SJSA1 (cell line): ENCODE data around the gene PHLDA3. TPM values are rescaled to one million over a fixed set of nuclear protein-coding genes. Genes with fewer than 3 reads are reported as not detected.

Experiments used
- DNase-seq, 2 experiments: peaks; one replicate each; pipeline ENCODE4 v3.0.0-alpha.2; 2015 to 2020; ENCODE audit warnings: low spot score in 2 of 2, low read depth in 1 of 2
- H3K27ac ChIP-seq: fragments of 250-450 bp; sonication (Bioruptor Pico); 2 replicates; pipeline ENCODE4 v1.5.1; 2020; ENCODE audit warnings: mild to moderate bottlenecking, moderate library complexity
- H3K27me3 ChIP-seq: fragments of 250-450 bp; sonication (Bioruptor Pico); replicated peaks from 2 replicates; pipeline ENCODE4 v1.5.1; 2020; ENCODE audit warnings: mild to moderate bottlenecking, moderate library complexity
- H3K36me3 ChIP-seq: fragments of 250-450 bp; sonication (Bioruptor Pico); 2 replicates; pipeline ENCODE4 v1.5.1; 2020; ENCODE audit warnings: mild to moderate bottlenecking
- H3K4me1 ChIP-seq: fragments of 250-450 bp; sonication (Bioruptor Pico); replicated peaks from 2 replicates; pipeline ENCODE4 v1.6.1; 2021; ENCODE audit warnings: mild to moderate bottlenecking
- H3K4me3 ChIP-seq: fragments of 250-450 bp; sonication (Bioruptor Pico); 2 replicates; pipeline ENCODE4 v1.5.1; 2020; ENCODE audit warnings: mild to moderate bottlenecking
- H3K9me3 ChIP-seq: fragments of 250-450 bp; sonication (Bioruptor Pico); replicated peaks from 2 replicates; pipeline ENCODE4 v1.5.1; 2020; ENCODE audit warnings: mild to moderate bottlenecking
- total RNA-seq: library from RNA; depleted of rRNA; stranded (reverse); fragments of >200 nt; shearing (Covaris generic); gene quantifications from 2 replicates; pipeline ENCODE4 v1.2.3, GENCODE V29; 2014

Gene PHLDA3
- total RNA-seq, 1 experiment from 2014 or later: 75.0 TPM

DNA sequence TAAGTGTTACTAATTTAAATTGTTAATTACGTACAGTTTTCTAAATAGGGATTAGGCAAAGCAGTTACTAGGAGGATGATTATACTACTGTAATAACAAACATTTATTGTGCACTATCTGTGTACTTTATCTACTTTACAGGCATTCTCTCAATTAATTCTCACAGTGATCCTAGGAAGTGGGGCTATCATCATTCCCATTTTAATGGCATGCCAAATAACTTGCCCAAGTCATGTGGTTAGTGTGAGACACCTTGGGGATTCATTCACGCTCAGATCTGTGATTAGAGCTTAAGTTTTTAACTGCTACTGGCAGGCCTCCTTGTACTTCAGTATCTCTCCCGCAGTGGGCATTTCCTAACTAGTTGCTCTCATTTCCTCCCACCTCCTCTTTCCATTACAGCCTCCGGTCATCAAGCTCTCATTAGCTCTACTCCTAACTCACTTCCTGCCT, 11.5 kb downstream of the PHLDA3 start:
- no peak overlapping the region for H3K4me3 ChIP-seq
- H3K27ac ChIP-seq: peak overlapping the region; percentile 78
- H3K4me1 ChIP-seq: peaks cover 60% of the 10 kb centered on the region
- H3K27me3 ChIP-seq: no peaks in the 10 kb centered on the region
- no peak for DNase-seq
- H3K36me3 ChIP-seq: no peaks in the 10 kb centered on the region
- H3K9me3 ChIP-seq: no peaks in the 10 kb centered on the region

GRCh38 chr1:201456499-201457309, 12.3 kb downstream of the PHLDA3 start:
- no peaks in the 10 kb centered on the region for H3K27me3 ChIP-seq
- H3K27ac ChIP-seq: peak overlapping the region; percentile 78
- no peaks in the 10 kb centered on the region for H3K9me3 ChIP-seq
- no peaks in the 10 kb centered on the region for H3K36me3 ChIP-seq
- peak; percentile 88 to 89 for DNase-seq
- no peak overlapping the region for H3K4me3 ChIP-seq
- peaks cover 52% of the 10 kb centered on the region for H3K4me1 ChIP-seq

DNA sequence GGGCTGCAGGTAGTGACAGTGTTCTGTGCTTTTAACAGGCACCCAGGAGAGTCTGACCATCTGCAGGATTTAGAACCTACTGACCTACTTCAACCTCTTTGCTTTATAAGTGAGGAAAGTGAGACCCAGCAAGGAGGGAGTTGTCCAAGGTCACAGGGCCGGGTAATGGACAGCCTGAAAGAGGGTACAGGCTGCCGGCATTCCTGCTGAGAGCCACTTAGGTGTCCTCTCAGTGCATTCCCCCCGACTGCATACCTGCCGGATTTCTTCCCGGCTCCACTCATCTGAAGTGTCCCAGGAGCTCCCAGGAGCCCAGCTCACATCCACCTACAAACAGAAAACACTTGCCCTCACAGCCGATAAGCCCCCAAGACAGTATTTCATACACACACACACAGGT, 13.9 kb downstream of the PHLDA3 start:
- Histone ChIP-seq H3K27me3 (no peaks in the 10 kb centered on the region), H3K27ac (no peak overlapping the region), H3K36me3 (no peaks in the 10 kb centered on the region), H3K4me1 (peaks cover 52% of the 10 kb centered on the region), H3K4me3 (no peak overlapping the region), H3K9me3 (no peaks in the 10 kb centered on the region)
- no peak for DNase-seq

DNA sequence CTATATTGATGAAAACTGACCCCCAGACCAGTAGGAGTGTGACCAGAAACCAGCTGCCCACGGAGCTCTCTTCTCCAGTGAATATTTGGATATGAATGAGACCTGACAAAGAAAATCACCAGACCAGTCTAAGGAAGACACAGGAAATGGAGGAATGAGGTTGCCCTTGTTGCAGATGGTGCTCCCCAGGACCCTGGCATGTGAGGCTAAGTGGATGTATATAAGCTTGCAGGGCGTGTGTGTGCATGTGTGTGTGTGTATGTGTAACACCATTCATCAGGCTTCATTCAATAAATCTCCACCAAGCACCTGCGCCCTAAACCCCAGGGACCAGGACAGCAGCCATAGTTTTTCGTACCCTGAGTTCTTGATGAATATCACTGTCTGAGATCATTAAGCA, 14.4 kb downstream of the PHLDA3 start:
- H3K27ac ChIP-seq: no peak overlapping the region

GRCh38 chr1:201452866-201453265, 16.1 kb downstream of the PHLDA3 start:
- H3K27ac ChIP-seq: no peak overlapping the region
- no peak overlapping the region for H3K4me3 ChIP-seq

More for the DNA sequence above, 14.4 kb downstream of the PHLDA3 start:
- no peak for DNase-seq
- Histone ChIP-seq H3K4me3 (no peak overlapping the region), H3K27me3 (no peaks in the 10 kb centered on the region), H3K9me3 (no peaks in the 10 kb centered on the region), H3K4me1 (peaks cover 50% of the 10 kb centered on the region), H3K36me3 (no peaks in the 10 kb centered on the region)

GRCh38 chr1:201450721-201451291, 18.2 kb downstream of the PHLDA3 start:
- peak overlapping the region; percentile 29; the same call in 1 of the 2 replicates for H3K27ac ChIP-seq
- no peaks in the 10 kb centered on the region for H3K9me3 ChIP-seq
- DNase-seq: peak; percentile 74 to 84
- H3K4me3 ChIP-seq: no peak overlapping the region
- H3K4me1 ChIP-seq: peaks cover 41% of the 10 kb centered on the region
- no peaks in the 10 kb centered on the region for H3K27me3 ChIP-seq
- H3K36me3 ChIP-seq: no peaks in the 10 kb centered on the region

More at GRCh38 chr1:201452866-201453265, 16.1 kb downstream of the PHLDA3 start:
- no peaks in the 10 kb centered on the region for H3K27me3 ChIP-seq
- peaks cover 59% of the 10 kb centered on the region for H3K4me1 ChIP-seq
- no peaks in the 10 kb centered on the region for H3K9me3 ChIP-seq
- no peaks in the 10 kb centered on the region for H3K36me3 ChIP-seq
- DNase-seq: no peak

GRCh38 chr1:201448990-201449389, 20.0 kb downstream of the PHLDA3 start:
- H3K4me3 ChIP-seq: no peak overlapping the region
- peaks cover 37% of the 10 kb centered on the region for H3K4me1 ChIP-seq
- no peaks in the 10 kb centered on the region for H3K27me3 ChIP-seq
- H3K36me3 ChIP-seq: no peaks in the 10 kb centered on the region
- no peak for DNase-seq
- H3K27ac ChIP-seq: no peak overlapping the region
- no peaks in the 10 kb centered on the region for H3K9me3 ChIP-seq

GRCh38 chr1:201447903-201448871, 20.8 kb downstream of the PHLDA3 start:
- H3K27ac ChIP-seq: no peak overlapping the region
- DNase-seq: peak; percentile 74 to 84
- H3K27me3 ChIP-seq: no peaks in the 10 kb centered on the region
- peaks cover 37% of the 10 kb centered on the region for H3K4me1 ChIP-seq
- H3K4me3 ChIP-seq: no peak overlapping the region
- no peaks in the 10 kb centered on the region for H3K36me3 ChIP-seq
- no peaks in the 10 kb centered on the region for H3K9me3 ChIP-seq

DNA sequence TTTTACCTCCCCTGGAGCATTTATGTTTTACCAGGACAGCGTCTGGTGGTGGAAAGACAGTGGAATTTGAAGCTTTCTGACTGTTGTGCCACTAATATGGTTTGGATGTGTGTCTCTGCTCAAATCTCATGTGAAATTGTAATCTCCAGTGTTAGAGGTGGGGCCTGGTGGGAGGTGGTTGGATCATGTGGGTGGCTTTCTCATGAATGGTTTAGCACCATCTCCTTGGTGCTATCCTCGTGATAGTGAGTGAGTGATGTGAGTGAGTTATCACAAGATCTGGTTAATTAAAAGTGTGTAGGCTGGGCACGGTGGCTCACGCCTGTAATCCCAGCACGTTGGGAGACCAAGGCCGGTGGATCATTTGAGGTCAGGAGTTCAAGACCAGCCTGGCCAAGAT, 23.7 kb downstream of the PHLDA3 start:
- no peak for DNase-seq
- H3K36me3 ChIP-seq: no peaks in the 10 kb centered on the region
- no peaks in the 10 kb centered on the region for H3K27me3 ChIP-seq
- H3K9me3 ChIP-seq: no peaks in the 10 kb centered on the region
- no peak overlapping the region for H3K4me3 ChIP-seq
- no peak overlapping the region for H3K27ac ChIP-seq
- H3K4me1 ChIP-seq: peaks cover 23% of the 10 kb centered on the region

DNA sequence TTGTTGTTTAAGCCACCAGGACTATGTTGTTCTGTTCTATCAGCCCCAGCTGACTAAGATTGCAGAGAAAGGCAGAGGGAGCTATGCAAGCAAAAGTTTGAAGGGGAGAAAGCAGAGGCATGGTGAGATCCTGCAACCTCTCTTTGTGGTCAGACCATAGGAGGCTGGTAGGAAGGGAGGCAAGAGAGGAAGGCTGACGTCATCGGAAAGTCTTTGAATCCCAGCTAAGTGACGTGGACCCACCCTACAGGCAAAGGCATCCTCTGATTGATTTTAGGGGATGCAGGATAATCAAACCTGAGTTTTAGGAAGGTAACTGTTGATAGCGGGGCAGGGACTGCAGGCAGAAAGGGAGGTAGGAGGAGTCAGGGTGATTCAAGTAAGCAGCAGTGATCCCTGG, 24.2 kb downstream of the PHLDA3 start:
- no peak for DNase-seq
- H3K36me3 ChIP-seq: no peaks in the 10 kb centered on the region
- no peak overlapping the region for H3K27ac ChIP-seq
- H3K9me3 ChIP-seq: no peaks in the 10 kb centered on the region
- no peaks in the 10 kb centered on the region for H3K27me3 ChIP-seq
- peaks cover 17% of the 10 kb centered on the region for H3K4me1 ChIP-seq
- H3K4me3 ChIP-seq: no peak overlapping the region

- no peak for DNase-seq
- Histone ChIP-seq H3K27me3 (no peaks in the 10 kb centered on the region), H3K36me3 (no peaks in the 10 kb centered on the region), H3K4me1 (peaks cover 11% of the 10 kb centered on the region), H3K4me3 (no peak overlapping the region), H3K9me3 (no peaks in the 10 kb centered on the region), H3K27ac (no peak overlapping the region)
Observed at GRCh38 chr1:201443747-201444146, 25.2 kb downstream of the PHLDA3 start.

DNA sequence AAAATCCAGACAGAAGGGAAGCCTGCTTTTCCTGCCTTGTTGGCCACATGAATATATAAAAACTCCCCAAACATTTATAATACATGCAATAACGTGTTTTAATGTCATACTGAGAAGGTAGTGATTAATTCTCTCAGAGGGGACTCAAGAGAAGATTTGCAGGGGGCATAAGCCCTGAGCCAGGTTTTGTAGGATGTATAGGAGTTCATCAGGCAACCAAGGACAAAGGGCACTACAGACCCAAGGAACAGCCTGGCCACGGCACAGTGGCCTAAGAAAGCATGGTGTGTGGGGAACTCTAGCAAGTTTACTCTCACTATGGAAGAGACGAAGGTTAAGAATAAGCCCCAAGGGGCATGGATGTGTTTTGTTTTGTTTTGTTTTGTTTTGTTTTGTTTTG, 32.0 kb downstream of the PHLDA3 start:
- Histone ChIP-seq H3K4me3 (no peak overlapping the region), H3K4me1 (peaks cover 10% of the 10 kb centered on the region), H3K27me3 (no peaks in the 10 kb centered on the region), H3K36me3 (no peaks in the 10 kb centered on the region), H3K27ac (no peak overlapping the region), H3K9me3 (no peaks in the 10 kb centered on the region)
- no peak for DNase-seq

- Histone ChIP-seq H3K9me3 (no peaks in the 10 kb centered on the region), H3K27ac (no peak overlapping the region), H3K4me1 (peaks cover 10% of the 10 kb centered on the region), H3K36me3 (no peaks in the 10 kb centered on the region), H3K27me3 (no peaks in the 10 kb centered on the region), H3K4me3 (no peak overlapping the region)
- no peak for DNase-seq
Observed at GRCh38 chr1:201436393-201436792, 32.6 kb downstream of the PHLDA3 start.
